Neural crest cell (in vitro differentiated cells): ENCODE data around the gene MPND. TPM values are rescaled to one million over a fixed set of nuclear protein-coding genes. Genes with fewer than 3 reads are reported as not detected.

Experiments used
- DNase-seq: peaks from one replicate; pipeline ENCODE4 v3.0.0; 2021; ENCODE audit warnings: low read depth, mixed read lengths, low spot score
- H3K27ac Mint-ChIP-seq: one replicate; pipeline ENCODE4 v1.8.0; 2021; ENCODE audit warnings: mild to moderate bottlenecking, mixed read lengths; ENCODE audit not compliant: unreplicated experiment
- H3K27me3 Mint-ChIP-seq: 2 replicates; pipeline ENCODE4 v1.8.0; 2021; ENCODE audit warnings: low read depth, mild to moderate bottlenecking, mixed read lengths
- H3K36me3 Mint-ChIP-seq: 2 replicates; pipeline ENCODE4 v1.8.0; 2021; ENCODE audit warnings: low read depth, mild to moderate bottlenecking, mixed read lengths
- H3K4me1 Mint-ChIP-seq: 2 replicates; pipeline ENCODE4 v1.8.0; 2021; ENCODE audit warnings: mixed read lengths
- H3K4me3 Mint-ChIP-seq: one replicate; pipeline ENCODE4 v1.8.0; 2021; ENCODE audit warnings: mild to moderate bottlenecking, mixed read lengths
- H3K9me3 Mint-ChIP-seq: 2 replicates; pipeline ENCODE4 v1.8.0; 2021; ENCODE audit warnings: mixed read lengths
- total RNA-seq: library from RNA; stranded (reverse); gene quantifications from 2 replicates; pipeline ENCODE4 v1.2.1, GENCODE V29; 2021
- TF ChIP-seq, protein P1 (sequence below): fragments of 200-600 bp; sonication (generic); conservative IDR thresholded peaks from 2 replicates; pipeline ENCODE4 v1.5.0; 2021; ENCODE audit warnings: antibody characterized with exemption, mild to moderate bottlenecking

The MPND gene
- total RNA-seq, 1 donor from 2014 or later: 45.6 TPM

DNA sequence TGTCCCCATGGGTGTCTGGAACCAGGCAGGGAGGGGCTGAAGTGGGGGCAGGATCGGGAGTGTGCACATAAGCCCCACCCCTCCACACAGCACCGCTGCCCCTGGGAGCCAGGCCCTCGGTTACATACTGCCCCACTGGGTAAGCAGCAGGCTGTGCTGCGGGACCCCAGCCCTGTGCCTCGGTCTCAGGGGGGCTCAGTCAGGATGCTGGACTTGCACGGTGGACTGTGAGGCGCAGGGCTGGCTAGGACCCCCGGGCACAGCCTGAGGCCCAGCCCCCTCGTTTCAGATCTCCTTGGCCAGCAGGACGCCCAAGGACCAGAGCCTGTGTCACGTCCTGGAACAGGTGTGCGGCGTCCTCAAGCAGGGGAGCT lies 16.3 kb downstream of the MPND start:
- no peaks in the 10 kb centered on the region for H3K9me3 Mint-ChIP-seq
- TF ChIP-seq, protein P1, sequence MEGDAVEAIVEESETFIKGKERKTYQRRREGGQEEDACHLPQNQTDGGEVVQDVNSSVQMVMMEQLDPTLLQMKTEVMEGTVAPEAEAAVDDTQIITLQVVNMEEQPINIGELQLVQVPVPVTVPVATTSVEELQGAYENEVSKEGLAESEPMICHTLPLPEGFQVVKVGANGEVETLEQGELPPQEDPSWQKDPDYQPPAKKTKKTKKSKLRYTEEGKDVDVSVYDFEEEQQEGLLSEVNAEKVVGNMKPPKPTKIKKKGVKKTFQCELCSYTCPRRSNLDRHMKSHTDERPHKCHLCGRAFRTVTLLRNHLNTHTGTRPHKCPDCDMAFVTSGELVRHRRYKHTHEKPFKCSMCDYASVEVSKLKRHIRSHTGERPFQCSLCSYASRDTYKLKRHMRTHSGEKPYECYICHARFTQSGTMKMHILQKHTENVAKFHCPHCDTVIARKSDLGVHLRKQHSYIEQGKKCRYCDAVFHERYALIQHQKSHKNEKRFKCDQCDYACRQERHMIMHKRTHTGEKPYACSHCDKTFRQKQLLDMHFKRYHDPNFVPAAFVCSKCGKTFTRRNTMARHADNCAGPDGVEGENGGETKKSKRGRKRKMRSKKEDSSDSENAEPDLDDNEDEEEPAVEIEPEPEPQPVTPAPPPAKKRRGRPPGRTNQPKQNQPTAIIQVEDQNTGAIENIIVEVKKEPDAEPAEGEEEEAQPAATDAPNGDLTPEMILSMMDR: no peak
- no peak for DNase-seq
- H3K4me3 Mint-ChIP-seq: no peak overlapping the region
- peaks cover 5% of the 10 kb centered on the region for H3K4me1 Mint-ChIP-seq
- peaks cover 8% of the 10 kb centered on the region for H3K27me3 Mint-ChIP-seq
- no peak overlapping the region for H3K27ac Mint-ChIP-seq
- peaks cover 2% of the 10 kb centered on the region for H3K36me3 Mint-ChIP-seq

DNA sequence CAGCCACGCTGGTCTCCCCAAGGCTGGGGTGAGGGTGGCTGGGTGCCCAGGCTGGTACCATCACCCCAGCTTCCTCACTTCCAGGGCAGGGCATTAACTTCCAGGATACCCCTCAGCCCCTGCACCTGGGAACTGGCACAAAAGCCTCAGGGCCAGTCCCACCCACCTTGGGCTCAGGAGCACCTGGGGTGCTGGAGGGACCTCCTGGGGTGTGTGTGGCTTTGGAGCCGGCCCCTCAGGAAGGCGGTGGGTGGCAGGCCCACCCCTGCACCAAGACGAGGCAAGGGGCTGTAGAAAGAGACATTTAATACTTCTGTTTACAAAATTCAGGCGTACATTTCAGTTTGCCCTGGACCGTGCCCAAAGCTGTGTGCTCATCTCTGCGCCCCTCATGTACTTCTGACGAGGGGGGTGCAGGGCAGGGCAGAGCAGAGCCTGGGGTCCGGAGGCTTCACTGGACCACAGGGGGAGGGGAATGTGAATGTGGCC lies 16.8 kb downstream of the MPND start:
- TF ChIP-seq, protein P1: no peak
- peaks cover 5% of the 10 kb centered on the region for H3K4me1 Mint-ChIP-seq
- DNase-seq: no peak
- peaks cover 2% of the 10 kb centered on the region for H3K36me3 Mint-ChIP-seq
- H3K27me3 Mint-ChIP-seq: peaks cover 8% of the 10 kb centered on the region
- no peak overlapping the region for H3K27ac Mint-ChIP-seq
- peak overlapping the region; percentile 65 for H3K4me3 Mint-ChIP-seq
- H3K9me3 Mint-ChIP-seq: no peaks in the 10 kb centered on the region

GRCh38 chr19:4360641-4361151 lies 17.3 kb downstream of the MPND start:
- peak overlapping the region; percentile 62 for H3K27ac Mint-ChIP-seq
- no peaks in the 10 kb centered on the region for H3K9me3 Mint-ChIP-seq
- TF ChIP-seq, protein P1: no peak
- peaks cover 8% of the 10 kb centered on the region for H3K27me3 Mint-ChIP-seq
- H3K4me1 Mint-ChIP-seq: peaks cover 5% of the 10 kb centered on the region
- DNase-seq: no peak
- peak overlapping the region; percentile 65 for H3K4me3 Mint-ChIP-seq
- peaks cover 2% of the 10 kb centered on the region for H3K36me3 Mint-ChIP-seq

DNA sequence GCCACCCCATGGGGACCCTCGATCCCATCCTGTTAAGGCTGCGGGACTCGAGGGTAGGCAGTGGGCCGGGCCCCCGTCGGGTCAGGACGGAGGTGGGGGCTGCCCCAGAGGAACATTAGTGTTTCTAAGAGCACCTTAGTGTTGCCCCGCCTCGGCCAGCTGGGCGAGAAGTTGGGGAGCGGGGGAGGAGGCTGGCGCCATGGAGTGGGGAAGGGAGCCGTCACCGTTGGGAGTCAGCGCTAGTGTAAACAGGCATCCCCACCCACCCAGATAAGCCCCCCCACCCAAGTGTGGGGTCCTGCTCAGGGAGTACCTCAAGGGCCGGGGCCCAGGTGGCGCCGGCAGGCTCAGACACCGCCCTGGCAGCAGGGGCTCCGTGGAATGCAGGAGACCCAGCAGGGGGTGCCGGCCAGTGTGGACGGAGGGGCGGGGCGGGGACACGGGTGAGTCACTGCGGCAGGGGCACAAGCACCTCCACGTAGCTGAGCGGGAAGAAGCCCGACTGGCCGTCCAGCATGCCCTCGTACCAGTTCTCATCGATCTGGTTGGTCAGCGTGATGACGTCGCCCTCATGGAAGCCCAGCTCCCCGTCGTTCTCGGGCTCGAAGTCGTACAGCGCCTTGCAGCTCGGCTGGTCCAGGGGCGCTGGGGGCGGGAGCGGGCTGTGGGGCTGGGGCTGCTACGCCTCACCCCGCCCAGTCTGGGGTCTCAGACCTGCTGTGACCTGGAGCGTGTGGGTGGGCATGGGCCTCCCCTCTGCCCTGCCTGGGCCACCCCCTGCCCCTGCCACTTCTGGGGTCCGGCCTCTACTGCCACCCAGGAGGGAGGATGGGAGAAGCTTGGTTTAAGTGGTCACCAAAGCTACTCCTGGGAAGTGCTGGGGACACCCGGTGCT lies 18.0 kb downstream of the MPND start:
- DNase-seq: no peak
- no peaks in the 10 kb centered on the region for H3K9me3 Mint-ChIP-seq
- TF ChIP-seq, protein P1: no peak
- peaks cover 2% of the 10 kb centered on the region for H3K36me3 Mint-ChIP-seq
- H3K4me3 Mint-ChIP-seq: peak overlapping the region; percentile 66
- H3K4me1 Mint-ChIP-seq: peaks cover 5% of the 10 kb centered on the region
- peaks cover 8% of the 10 kb centered on the region for H3K27me3 Mint-ChIP-seq
- no peak overlapping the region for H3K27ac Mint-ChIP-seq

GRCh38 chr19:4362101-4362828 lies 18.9 kb downstream of the MPND start:
- H3K4me3 Mint-ChIP-seq: peak overlapping the region; percentile 66
- H3K36me3 Mint-ChIP-seq: peaks cover 2% of the 10 kb centered on the region
- peaks cover 5% of the 10 kb centered on the region for H3K4me1 Mint-ChIP-seq
- H3K9me3 Mint-ChIP-seq: no peaks in the 10 kb centered on the region
- TF ChIP-seq, protein P1: no peak
- DNase-seq: no peak
- H3K27me3 Mint-ChIP-seq: peaks cover 8% of the 10 kb centered on the region
- no peak overlapping the region for H3K27ac Mint-ChIP-seq
